GM12891 (cell line): ENCODE measurements around the gene LDLRAD3.

Experiments
- POLR2A ChIP-seq: IDR thresholded peaks from 2 replicates; pipeline ENCODE4 v1.6.1; 2011; ENCODE audit warnings: low read depth, low read length, control low read depth
- POLR2AphosphoS5 ChIP-seq: IDR thresholded peaks from 2 replicates; pipeline ENCODE4 v1.6.1; 2011; ENCODE audit warnings: low read depth, low read length, control low read depth
- POU2F2 ChIP-seq: IDR thresholded peaks from 2 replicates; pipeline ENCODE4 v1.6.1; 2011; ENCODE audit warnings: low read depth, mild to moderate bottlenecking, control low read depth, low read length, moderate library complexity
- TAF1 ChIP-seq: IDR thresholded peaks from 2 replicates; pipeline ENCODE4 v1.6.1; 2011; ENCODE audit warnings: low read depth, low read length, control low read depth

GRCh38 chr11:36090356-36091109 is 146.7 kb downstream of the LDLRAD3 start:
- no peak for TF ChIP-seq POLR2AphosphoS5
- TF ChIP-seq POLR2A: no peak
- no peak for TF ChIP-seq TAF1
- TF ChIP-seq POU2F2: no peak
